Stimulated activated naive CD4-positive, alpha-beta T cell (primary cell): ENCODE results near the gene TAC1.
"Not testable (repeated sequence)": the region's sequence is repeated elsewhere in the genome, so short reads cannot be mapped to it uniquely, and the experiment has no call there.

Experiments used
- DNase-seq, 6 experiments: peaks; one replicate each; lab custom pipeline; 2025; lab: John Stamatoyannopoulos, UW

TAC1 gene

GRCh38 chr7:97731736-97732564, at the start of gene TAC1:
Gene TAC1, plus strand, starts transcription at chr7:97732086. Its CDS starts 527 bp downstream, at chr7:97732613.
- no peak for DNase-seq

- no peak for DNase-seq
Measured at GRCh38 chr7:97685952-97686351, 45.9 kb upstream of the TAC1 start.

- DNase-seq = no peak
Measured at GRCh38 chr7:97693586-97693985, 38.3 kb upstream of the TAC1 start.

GRCh38 chr7:97694355-97694754, 37.5 kb upstream of the TAC1 start:
- DNase-seq = no peak

GRCh38 chr7:97697396-97697795, 34.5 kb upstream of the TAC1 start:
- DNase-seq = no peak

DNA sequence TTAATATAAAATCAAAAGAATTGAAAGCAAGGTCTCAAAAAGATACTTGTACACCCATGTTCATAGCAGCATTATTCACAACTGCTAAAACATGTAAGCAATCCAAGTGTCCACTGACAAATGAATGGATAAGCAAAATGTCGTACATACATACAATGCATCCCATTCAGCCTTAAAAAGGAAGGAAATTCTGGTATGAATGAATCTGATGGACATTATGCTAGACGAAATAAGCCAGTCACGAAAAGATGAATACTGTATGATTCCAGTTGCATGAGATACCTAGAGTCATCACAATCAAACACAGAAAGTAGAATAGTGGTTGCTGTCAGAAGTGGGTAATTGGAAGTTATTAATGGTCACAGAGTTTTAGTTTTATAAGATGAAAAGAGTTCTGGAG, 9.5 kb upstream of the TAC1 start:
- no peak for DNase-seq

DNA sequence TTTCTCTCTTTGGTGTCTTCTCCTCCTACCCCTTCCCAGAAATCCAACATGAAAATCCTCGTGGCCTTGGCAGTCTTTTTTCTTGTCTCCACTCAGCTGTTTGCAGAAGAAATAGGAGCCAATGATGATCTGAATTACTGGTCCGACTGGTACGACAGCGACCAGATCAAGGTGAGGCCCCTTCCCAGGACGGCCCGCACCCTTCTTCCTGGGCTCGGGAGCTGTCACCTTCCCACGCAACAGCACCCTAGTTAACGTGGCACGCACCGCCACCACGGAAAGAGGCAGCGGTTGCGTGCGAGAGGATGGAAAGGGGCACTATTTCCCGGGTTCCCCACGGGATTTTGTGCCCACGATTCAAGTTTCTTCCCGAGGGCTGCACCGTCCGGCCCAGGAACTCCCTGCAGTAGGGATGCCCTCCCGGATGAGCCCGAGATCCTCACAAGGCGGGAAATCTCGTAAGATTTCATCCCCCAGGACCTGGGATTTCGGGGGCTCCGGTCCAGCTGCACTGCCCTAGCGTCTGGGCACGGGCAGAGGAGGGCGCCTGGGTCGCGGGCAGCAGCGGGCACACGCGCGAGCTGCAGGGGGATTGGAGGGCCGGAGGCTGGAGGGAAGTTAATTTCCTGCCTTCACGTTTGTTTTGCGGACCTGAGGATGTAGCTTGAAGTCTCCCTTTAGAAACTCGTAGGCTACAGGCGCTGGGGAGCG, 834 bp downstream of the TAC1 start:
- DNase-seq = no peak

DNA sequence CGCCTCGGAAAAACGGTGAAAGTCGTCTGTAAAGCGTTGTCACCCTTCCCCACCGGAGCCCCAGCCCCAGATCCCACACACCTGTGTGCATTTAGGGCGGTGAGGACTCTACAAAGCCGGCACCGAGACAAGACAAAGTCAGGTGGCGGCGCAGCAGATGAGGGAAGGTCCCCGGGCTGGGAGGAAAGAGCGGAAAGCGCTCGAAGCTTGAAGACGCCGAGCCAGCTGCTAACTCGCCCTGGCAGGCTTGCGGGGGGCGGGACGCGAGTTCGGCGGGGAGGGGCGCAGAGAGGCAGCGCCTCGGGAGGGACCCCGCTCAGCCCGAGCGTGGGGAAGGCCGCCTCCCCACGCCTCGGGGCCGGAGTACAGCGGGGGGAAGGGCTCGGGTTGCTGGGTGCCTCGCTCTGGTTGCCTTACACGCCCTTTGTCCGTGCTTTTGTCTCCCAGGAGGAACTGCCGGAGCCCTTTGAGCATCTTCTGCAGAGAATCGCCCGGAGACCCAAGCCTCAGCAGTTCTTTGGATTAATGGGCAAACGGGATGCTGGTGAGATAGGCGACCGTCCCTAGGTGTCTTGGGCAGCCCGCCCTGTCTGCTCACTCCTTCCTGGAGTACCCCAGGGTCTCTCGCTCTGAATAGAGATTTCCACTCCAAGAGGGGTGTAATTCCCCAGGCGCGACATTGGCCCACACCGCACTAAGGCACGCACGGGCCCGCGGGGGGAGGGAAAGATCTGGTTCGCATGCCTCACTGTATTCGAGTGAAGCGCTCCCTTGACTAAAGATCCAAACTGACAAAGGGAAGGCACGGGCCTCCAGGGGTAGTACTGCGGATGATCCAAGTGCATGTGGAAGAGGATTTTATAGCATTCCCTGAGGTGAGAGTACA, 1.6 kb downstream of the TAC1 start:
- no peak for DNase-seq

GRCh38 chr7:97734255-97734654, 2.4 kb downstream of the TAC1 start:
- DNase-seq = no peak

DNA sequence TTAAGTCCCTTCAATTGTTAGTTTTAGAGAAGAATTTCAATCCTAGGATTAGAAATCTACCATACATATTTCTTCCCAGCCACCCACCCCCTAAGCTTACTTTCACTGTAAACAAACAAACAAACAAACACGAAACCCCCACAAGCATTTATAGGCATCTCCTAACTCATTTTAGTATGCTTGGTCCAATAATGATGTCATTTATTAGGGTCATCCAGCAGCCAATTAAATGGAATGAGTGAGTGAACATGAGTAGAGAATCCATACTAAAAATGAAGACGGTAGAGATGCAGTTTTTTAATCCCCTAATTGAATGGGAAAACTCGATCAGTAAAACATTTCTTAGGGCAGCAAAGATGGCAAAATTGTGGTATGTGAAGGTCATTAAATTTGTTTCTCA, 3.2 kb downstream of the TAC1 start:
- DNase-seq = no peak

- no peak for DNase-seq
Measured at GRCh38 chr7:97748482-97748881, 16.6 kb downstream of the TAC1 start.

- no peak for DNase-seq
Measured at GRCh38 chr7:97751566-97751965, 19.7 kb downstream of the TAC1 start.

- no peak for DNase-seq
Measured at GRCh38 chr7:97752215-97752614, 20.3 kb downstream of the TAC1 start.

DNA sequence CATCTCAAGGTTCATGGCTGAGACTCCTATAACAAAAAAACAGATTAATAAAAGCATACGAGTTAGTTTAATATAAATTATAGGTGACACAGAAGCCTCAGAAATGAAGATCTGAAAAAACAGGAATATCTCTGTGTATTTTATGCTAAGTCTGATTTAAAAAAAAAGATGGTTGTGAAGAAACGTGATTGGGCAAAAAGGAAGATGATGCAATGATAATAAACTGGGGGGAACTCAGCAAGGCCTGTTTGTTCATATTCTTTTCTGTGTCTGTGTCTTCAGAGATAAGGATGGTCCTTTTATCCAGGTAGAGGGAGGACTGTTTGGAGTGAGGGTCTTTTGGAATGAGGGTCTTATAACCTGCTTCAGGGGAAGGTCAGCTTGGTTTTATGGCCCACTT, 25.9 kb downstream of the TAC1 start:
- no peak for DNase-seq

GRCh38 chr7:97770850-97771249, 39.0 kb downstream of the TAC1 start:
- no peak for DNase-seq

DNA sequence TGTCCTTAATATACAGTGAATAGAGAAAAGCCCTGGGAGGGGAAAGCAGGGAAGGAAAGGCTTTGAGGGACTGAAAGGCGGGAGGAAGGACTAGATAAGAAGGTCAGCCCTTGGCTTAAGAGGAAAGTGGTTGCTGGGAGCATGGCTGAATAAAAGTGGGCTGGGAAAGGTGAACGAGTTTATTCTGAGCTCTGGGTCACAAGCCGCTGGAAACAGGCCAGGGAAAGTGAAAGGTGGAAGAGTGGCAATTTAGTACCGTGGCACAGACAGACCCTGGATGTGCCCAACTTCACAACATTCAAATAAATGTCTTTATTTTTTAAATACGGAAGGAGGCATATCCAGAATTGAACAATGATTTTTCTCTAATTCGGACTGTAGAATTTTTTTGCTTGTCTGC, 39.7 kb downstream of the TAC1 start:
- no peak for DNase-seq

- no peak for DNase-seq
Measured at GRCh38 chr7:97772045-97772901, 40.4 kb downstream of the TAC1 start.

GRCh38 chr7:97786398-97786797, 54.5 kb downstream of the TAC1 start:
- DNase-seq = not testable (repeated sequence)
